CD4-positive, alpha-beta memory T cell (primary cell): Measurements from ENCODE around the gene PARP3. TPM values are rescaled to one million over a fixed set of nuclear protein-coding genes. Genes with fewer than 3 reads are reported as not detected.
A peak's percentile ranks its signal among the peaks of the same experiment; 100 is the strongest.

Experiments
- CTCF ChIA-PET: fragments of 350-600 bp; sonication (Branson Sonifier 250); formaldehyde crosslinking; loops from one replicate; lab custom pipeline; 2021; ENCODE audit warnings: inconsistent platforms; ENCODE audit not compliant: partially characterized antibody; lab: Charles Lee
- POLR2A ChIA-PET: fragments of 350-600 bp; sonication (Branson Sonifier 250); formaldehyde crosslinking; loops from one replicate; lab custom pipeline; 2021; ENCODE audit not compliant: partially characterized antibody; lab: Charles Lee
- DNase-seq, 5 donors: peaks; one replicate each; pipeline versions ENCODE4 v3.0.0 to v3.0.0-alpha.2; 2020 to 2022; ENCODE audit warnings: mixed read lengths in 1 of 5
- H3K27ac ChIP-seq: one replicate; pipeline ENCODE4 v1.7.0; 2013; ENCODE audit warnings: low read depth, low read length
- H3K27me3 ChIP-seq: 2 replicates; pipeline ENCODE4 v1.7.0; 2013; ENCODE audit warnings: mild to moderate bottlenecking, low read length, moderate library complexity; ENCODE audit not compliant: insufficient read depth
- H3K36me3 ChIP-seq: 2 replicates; pipeline ENCODE4 v1.7.0; 2013; ENCODE audit warnings: mild to moderate bottlenecking, low read length, moderate library complexity; ENCODE audit not compliant: insufficient read depth
- H3K4me1 ChIP-seq: 2 replicates; pipeline ENCODE4 v1.7.0; 2013; ENCODE audit warnings: mild to moderate bottlenecking, low read length, moderate library complexity; ENCODE audit not compliant: insufficient read depth
- H3K4me3 ChIP-seq, 2 donors: one replicate each; pipeline ENCODE4 v1.7.0; 2013; ENCODE audit warnings: low read length in 2 of 2, mild to moderate bottlenecking in 1 of 2
- H3K9me3 ChIP-seq, 2 donors: one replicate each; pipeline ENCODE4 v1.7.0; 2013; ENCODE audit warnings: low read length in 2 of 2, control low read depth in 1 of 2; ENCODE audit not compliant: control insufficient read depth in 1 of 2
- H3K27ac Mint-ChIP-seq, 7 donors: one replicate each; pipeline ENCODE4 v1.8.0; 2020 to 2021; ENCODE audit warnings: mixed read lengths in 7 of 7, mild to moderate bottlenecking in 6 of 7, inconsistent platforms in 3 of 7, moderate library complexity in 3 of 7
- H3K27me3 Mint-ChIP-seq, 2 donors: one replicate each; pipeline ENCODE4 v1.8.0; 2020 to 2021; ENCODE audit warnings: mixed read lengths in 2 of 2
- H3K36me3 Mint-ChIP-seq, 2 donors: one replicate each; pipeline ENCODE4 v1.8.0; 2020 to 2021; ENCODE audit warnings: mixed read lengths in 2 of 2, inconsistent platforms in 1 of 2, mild to moderate bottlenecking in 1 of 2
- H3K4me1 Mint-ChIP-seq, 4 donors: one replicate each; pipeline ENCODE4 v1.8.0; 2020 to 2021; ENCODE audit warnings: mixed read lengths in 4 of 4, mild to moderate bottlenecking in 1 of 4
- H3K4me3 Mint-ChIP-seq, 8 donors: one replicate each; pipeline ENCODE4 v1.8.0; 2020 to 2021; ENCODE audit warnings: mixed read lengths in 8 of 8, mild to moderate bottlenecking in 7 of 8, moderate library complexity in 6 of 8, inconsistent platforms in 3 of 8
- H3K9me3 Mint-ChIP-seq, 8 donors: one replicate each; pipeline ENCODE4 v1.8.0; 2020 to 2021; ENCODE audit warnings: mixed read lengths in 8 of 8, mild to moderate bottlenecking in 5 of 8, inconsistent platforms in 3 of 8, moderate library complexity in 1 of 8
- intact Hi-C: fragments of 100-400 bp; cut with micrococcal nuclease; formaldehyde crosslinking; loops from one replicate; pipeline ENCODE4 v1.15.1; 2023
- polyA plus RNA-seq, 2 donors: library from polyadenylated mRNA; unstranded; fragments of 300-500 nt; fragmentation: Illumina TruSeq; gene quantifications; one replicate each; pipeline ENCODE4 v1.2.3, GENCODE V29; 2021
- total RNA-seq, 2 experiments: library from RNA; stranded (reverse); gene quantifications; one replicate each; pipeline ENCODE4 v1.2.3, GENCODE V29; 2021

PARP3 gene
- total and polyA plus RNA-seq, 4 experiments from 2014 or later: 2.9 to 10.5 (median 6.9) TPM

DNA sequence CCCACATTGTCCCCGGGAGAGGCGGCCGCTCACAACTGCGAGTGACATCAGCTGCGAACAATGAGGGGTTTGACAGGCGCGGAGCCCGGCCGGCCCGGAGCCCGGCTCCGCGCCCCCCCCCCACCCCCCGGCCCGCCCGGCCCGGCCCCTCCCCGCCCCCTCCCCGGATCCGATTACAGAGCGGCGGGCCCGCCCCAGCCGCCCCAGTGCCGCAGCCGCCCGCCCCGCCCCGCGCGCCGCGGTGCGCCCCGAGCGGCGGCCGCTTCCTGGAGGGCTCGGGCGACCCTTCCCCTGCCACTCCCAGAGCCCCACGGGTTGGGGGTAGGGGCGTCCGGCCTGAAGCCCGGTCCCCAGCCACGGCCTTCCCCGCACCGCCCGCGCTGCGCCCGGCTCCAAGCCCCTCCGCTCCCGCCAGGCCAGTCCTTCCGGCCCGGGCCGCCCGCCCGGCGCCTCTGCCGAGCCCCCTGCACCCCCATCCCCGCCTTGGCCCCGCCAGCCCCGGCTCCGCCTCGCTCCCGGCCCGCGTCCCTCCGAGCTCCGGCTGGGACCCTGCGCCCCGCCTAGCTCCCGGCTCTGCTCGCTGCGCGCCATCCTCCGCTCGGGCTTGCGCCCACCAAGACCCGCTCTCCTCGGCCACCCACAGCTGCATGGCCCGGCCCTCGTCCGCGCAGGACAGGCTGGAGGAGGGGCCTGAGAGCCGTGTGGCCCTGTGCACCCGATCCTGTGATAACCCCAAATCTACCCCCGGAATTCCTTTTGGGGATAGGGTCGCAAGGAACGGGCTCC, 25.4 kb downstream of the PARP3 start, which contains the start of gene PCBP4:
Gene PCBP4 (minus strand): TSS at position 71 of the 786 bp plus-strand sequence. CDS start 6,214 bp downstream, outside the sequence.
- no peaks in the 10 kb centered on the region for H3K27me3 ChIP-seq
- H3K36me3 ChIP-seq: no peaks in the 10 kb centered on the region
- Mint-ChIP-seq H3K4me1 (peaks cover 15 to 40% (median 29%) of the 10 kb centered on the region in 4 donors), H3K4me3 (peak within 1 kb of the TSS; percentile 81 to 94 (median 83)), H3K27me3 (no peaks in the 10 kb centered on the region), H3K27ac (peak within 1 kb of the TSS; percentile 68 to 94 (median 85)), H3K9me3 (no peaks in the 10 kb centered on the region), H3K36me3 (peaks cover 0 to 1% of the 10 kb centered on the region in 2 donors)
- H3K9me3 ChIP-seq: no peaks in the 10 kb centered on the region
- peak in 3 of 5 donors; percentile 32 to 48 (median 43) for DNase-seq
- peaks cover 22% of the 10 kb centered on the region for H3K4me1 ChIP-seq
- H3K27ac ChIP-seq: peak within 1 kb of the TSS; percentile 57
- ChIA-PET POLR2A (interaction anchor here (0.6 to 6.2 kb wide), 10 partner anchors 8 to 234 kb away, joined by 3 to 28 read pairs (median 4); partner anchors contain the start of genes ABHD14A, ABHD14B, ACY1 and DUSP7), CTCF (no interaction called here)
- intact Hi-C loops: loop anchor here (1.0 kb wide), 1 partner anchor 25 kb away; the partner anchor contains the start of gene PARP3
- H3K4me3 ChIP-seq: peak within 1 kb of the TSS; percentile 63 to 65

- Mint-ChIP-seq H3K4me3 (peak overlapping the region; percentile 72 to 94 (median 83)), H3K4me1 (peaks cover 15 to 45% (median 30%) of the 10 kb centered on the region in 4 donors), H3K27ac (peak overlapping the region; percentile 47 to 89 (median 85)), H3K9me3 (no peaks in the 10 kb centered on the region), H3K27me3 (no peaks in the 10 kb centered on the region), H3K36me3 (peaks cover 0 to 1% of the 10 kb centered on the region in 2 donors)
- ChIA-PET POLR2A (interaction anchor here (1.0 to 6.2 kb wide), 8 partner anchors 7 to 186 kb away, joined by 3 to 28 read pairs (median 8); partner anchors contain the start of genes ABHD14A, ABHD14B, ACY1 and DUSP7), CTCF (interaction anchor here (1.0 to 3.1 kb wide), 3 partner anchors 14 to 27 kb away, joined by 3 to 14 read pairs (median 6); partner anchors contain the start of genes ACY1, PARP3 and RRP9)
- H3K4me1 ChIP-seq: peaks cover 22% of the 10 kb centered on the region
- intact Hi-C loops: no loop called here
- H3K36me3 ChIP-seq: no peaks in the 10 kb centered on the region
- H3K27me3 ChIP-seq: no peaks in the 10 kb centered on the region
- no peaks in the 10 kb centered on the region for H3K9me3 ChIP-seq
- DNase-seq: peak in 1 of 5 donors; percentile 41
- peak overlapping the region; percentile 56 for H3K27ac ChIP-seq
- H3K4me3 ChIP-seq: peak overlapping the region in 1 of 2 donors; percentile 55
Measured at GRCh38 chr3:51968170-51968775, 26.1 kb downstream of the PARP3 start.

DNA sequence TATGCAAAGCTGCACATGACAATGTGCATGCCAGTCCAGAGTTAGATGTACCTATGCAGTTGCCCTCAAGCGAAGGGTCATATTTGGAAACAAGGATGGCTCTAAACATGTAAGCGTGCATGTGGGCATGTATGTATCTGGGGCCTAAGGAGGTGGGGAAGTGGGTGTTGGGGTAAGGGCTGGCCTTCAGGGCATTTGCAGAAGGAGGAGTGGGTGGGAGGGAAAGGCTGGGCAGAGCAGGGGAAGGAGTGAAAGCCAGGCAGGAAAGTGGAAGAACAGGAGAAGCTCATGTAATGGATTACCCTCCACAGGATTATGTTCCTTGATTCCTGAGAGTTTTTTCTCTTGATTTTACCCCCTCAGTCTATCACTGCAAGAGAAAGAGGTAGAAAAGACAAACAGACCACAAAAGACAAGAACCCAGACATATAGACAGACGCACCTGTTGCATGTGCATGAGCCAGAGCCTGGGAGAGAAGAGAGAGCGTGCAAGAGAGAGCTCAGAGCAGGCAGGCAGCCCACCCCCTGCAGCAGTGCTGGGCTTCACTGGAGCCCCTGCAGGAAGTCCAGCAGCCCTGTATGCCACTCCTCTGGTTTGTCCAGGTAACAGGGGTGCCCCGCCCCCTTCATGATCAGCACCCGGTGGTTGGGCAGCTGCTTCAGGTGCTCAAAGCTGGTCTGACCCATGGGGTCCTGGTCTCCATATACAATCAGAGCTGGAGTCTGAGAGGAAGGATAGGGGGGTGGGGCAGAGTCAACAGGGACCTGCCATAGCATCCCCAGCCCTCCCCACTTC, 26.9 kb downstream of the PARP3 start:
- no peak overlapping the region for H3K27ac ChIP-seq
- H3K4me1 Mint-ChIP-seq: peaks cover 18 to 53% (median 36%) of the 10 kb centered on the region in 4 donors
- peaks cover 24% of the 10 kb centered on the region for H3K4me1 ChIP-seq

GRCh38 chr3:51969841-51970240, 27.7 kb downstream of the PARP3 start:
- Mint-ChIP-seq H3K9me3 (no peaks in the 10 kb centered on the region), H3K4me3 (peak overlapping the region in 1 of 8 donors; percentile 11), H3K36me3 (peaks cover 0 to 6% of the 10 kb centered on the region in 2 donors), H3K27ac (peak overlapping the region in 2 of 7 donors; percentile 10 to 60), H3K27me3 (no peaks in the 10 kb centered on the region), H3K4me1 (peaks cover 21 to 59% (median 40%) of the 10 kb centered on the region in 4 donors)
- no peaks in the 10 kb centered on the region for H3K36me3 ChIP-seq
- peaks cover 31% of the 10 kb centered on the region for H3K4me1 ChIP-seq
- H3K27me3 ChIP-seq: no peaks in the 10 kb centered on the region
- no peaks in the 10 kb centered on the region for H3K9me3 ChIP-seq
- POLR2A ChIA-PET: interaction anchor here (1.1 to 6.2 kb wide), 4 partner anchors 8 to 26 kb away, joined by 3 to 28 read pairs (median 8); partner anchors contain the start of genes ACY1 and RPL29
- intact Hi-C loops: loop anchor here (5.0 kb wide), 1 partner anchor 1733 kb away; the partner anchor contains the start of gene GNAI2
- CTCF ChIA-PET: interaction anchor here (2.6 to 3.1 kb wide), 2 partner anchors 13 to 25 kb away, joined by 6 to 14 read pairs; partner anchors contain the start of gene ACY1
- no peak overlapping the region for H3K27ac ChIP-seq
- DNase-seq: no peak
- no peak overlapping the region for H3K4me3 ChIP-seq

More for the DNA sequence above, 26.9 kb downstream of the PARP3 start:
- no peak overlapping the region for H3K4me3 ChIP-seq
- Mint-ChIP-seq H3K27me3 (no peaks in the 10 kb centered on the region), H3K27ac (peak overlapping the region; percentile 4 to 94 (median 62)), H3K9me3 (no peaks in the 10 kb centered on the region), H3K4me3 (peak overlapping the region; percentile 10 to 94 (median 63)), H3K36me3 (peaks cover 0 to 6% of the 10 kb centered on the region in 2 donors)
- DNase-seq: peak in 1 of 5 donors; percentile 27
- H3K36me3 ChIP-seq: no peaks in the 10 kb centered on the region
- POLR2A ChIA-PET: interaction anchor here (0.6 to 6.2 kb wide), 7 partner anchors 7 to 45 kb away, joined by 3 to 28 read pairs (median 10); partner anchors contain the start of genes ABHD14A, ABHD14B, ACY1 and PARP3
- no peaks in the 10 kb centered on the region for H3K27me3 ChIP-seq
- H3K9me3 ChIP-seq: no peaks in the 10 kb centered on the region
- intact Hi-C loops: no loop called here
- CTCF ChIA-PET: interaction anchor here (1.0 to 3.1 kb wide), 3 partner anchors 14 to 28 kb away, joined by 3 to 14 read pairs (median 6); partner anchors contain the start of genes ACY1, PARP3 and RRP9

DNA sequence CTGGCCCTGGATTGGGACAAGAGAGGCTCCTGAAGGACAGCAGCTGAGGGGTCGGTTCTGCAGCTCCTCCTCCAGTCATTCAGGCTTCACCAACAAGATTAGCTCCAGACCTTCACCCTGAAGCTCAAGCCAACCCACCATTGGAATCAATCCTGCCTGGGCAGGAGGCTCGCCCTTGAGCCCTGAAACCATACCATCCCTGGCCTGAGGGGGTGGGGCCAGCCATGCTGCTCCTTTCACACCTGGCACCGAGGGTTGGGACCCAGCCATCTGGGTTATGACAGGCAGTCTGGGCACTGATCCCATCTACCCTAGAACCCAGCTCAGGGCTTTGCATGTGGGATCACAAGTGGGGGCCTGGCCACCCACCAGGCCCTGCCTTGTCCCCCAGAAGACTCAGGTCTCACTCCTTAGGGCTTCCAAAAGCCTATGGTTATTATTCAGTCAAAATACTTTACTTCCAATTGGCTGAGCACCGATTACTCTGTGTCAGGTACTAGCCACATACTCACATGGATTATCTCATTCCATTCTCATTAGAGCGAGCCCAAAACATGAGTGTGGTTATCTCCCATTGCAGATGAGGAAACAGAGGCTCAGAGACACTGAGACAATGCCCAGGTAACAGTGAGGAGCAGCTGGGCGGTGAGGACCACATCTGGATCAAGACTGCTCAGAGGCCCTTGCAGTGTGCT, 28.6 kb downstream of the PARP3 start:
- ChIA-PET CTCF (interaction anchor here (2.6 to 3.1 kb wide), 2 partner anchors 12 to 26 kb away, joined by 6 to 14 read pairs; partner anchors contain the start of gene ACY1), POLR2A (interaction anchor here (1.1 to 6.2 kb wide), 2 partner anchors 9 to 11 kb away, joined by 3 to 28 read pairs; partner anchors contain the start of gene ACY1)
- Mint-ChIP-seq H3K27ac (peak overlapping the region in 2 of 7 donors; percentile 38 to 60), H3K4me1 (peaks cover 22 to 57% (median 39%) of the 10 kb centered on the region in 4 donors), H3K4me3 (peak overlapping the region in 2 of 8 donors; percentile 57 to 69), H3K9me3 (no peaks in the 10 kb centered on the region), H3K27me3 (no peaks in the 10 kb centered on the region), H3K36me3 (peaks cover 0 to 6% of the 10 kb centered on the region in 2 donors)
- H3K4me1 ChIP-seq: peaks cover 34% of the 10 kb centered on the region
- no peak for DNase-seq
- H3K4me3 ChIP-seq: no peak overlapping the region
- intact Hi-C loops: loop anchor here (5.0 kb wide), 1 partner anchor 1733 kb away; the partner anchor contains the start of gene GNAI2
- H3K27me3 ChIP-seq: no peaks in the 10 kb centered on the region
- no peaks in the 10 kb centered on the region for H3K36me3 ChIP-seq
- H3K27ac ChIP-seq: no peak overlapping the region
- H3K9me3 ChIP-seq: no peaks in the 10 kb centered on the region
